Colon (tissue), 2 donors: ENCODE results near the gene RAB11FIP2.

Source experiments
- FAIRE-seq: peaks from 2 replicates; lab custom pipeline; 2012; peaks lifted over from hg19 to GRCh38; lab: Jason Lieb, UNC
- donor health status: control.
- donor health status: control.

Gene RAB11FIP2

DNA sequence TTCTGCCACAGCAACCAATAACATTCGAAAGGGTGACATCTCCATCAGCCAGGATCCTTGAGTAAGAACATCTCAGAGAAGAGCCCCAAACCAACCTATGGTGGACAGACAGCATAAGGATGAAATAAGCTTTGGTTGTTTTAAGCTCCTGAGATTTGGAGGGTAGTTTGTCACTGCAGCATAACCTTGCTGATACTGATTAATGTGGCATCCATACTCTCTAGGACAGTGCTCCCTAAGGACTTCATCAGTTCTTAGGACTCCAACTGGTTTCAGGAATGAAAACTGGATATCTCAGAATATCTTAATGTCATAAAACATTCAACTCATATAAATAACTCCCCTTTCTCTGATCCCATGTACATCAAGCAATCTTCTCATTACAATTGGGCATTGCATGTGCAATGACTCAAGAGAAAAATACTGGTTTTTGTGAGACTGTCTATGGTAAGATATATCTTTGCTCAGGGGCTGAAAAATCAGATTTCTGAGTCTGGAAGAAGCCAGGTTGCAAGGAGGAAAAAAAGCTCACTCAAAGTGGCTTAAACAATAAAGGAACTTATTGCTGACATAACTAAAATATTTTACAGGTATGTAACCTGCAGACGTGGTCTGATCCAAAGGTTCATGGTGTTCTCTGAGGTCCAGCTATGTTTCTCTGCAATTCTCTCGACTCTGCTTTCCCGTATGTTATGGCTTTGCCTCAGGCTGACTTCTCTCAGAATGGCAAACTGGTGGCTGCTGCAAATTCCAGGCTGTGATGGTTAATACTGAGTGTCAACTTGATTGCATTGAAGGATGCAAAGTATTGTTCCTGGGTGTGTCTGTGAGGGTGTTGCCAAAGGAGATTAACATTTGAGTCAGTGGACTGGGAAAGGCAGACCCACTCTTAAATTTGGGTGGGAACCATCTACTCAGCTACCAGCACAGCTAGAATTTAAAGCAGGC is 65.7 kb downstream of the RAB11FIP2 start:
- no peak for FAIRE-seq

GRCh38 chr10:117980216-117980615 is 66.5 kb downstream of the RAB11FIP2 start:
- FAIRE-seq, result no peak

DNA sequence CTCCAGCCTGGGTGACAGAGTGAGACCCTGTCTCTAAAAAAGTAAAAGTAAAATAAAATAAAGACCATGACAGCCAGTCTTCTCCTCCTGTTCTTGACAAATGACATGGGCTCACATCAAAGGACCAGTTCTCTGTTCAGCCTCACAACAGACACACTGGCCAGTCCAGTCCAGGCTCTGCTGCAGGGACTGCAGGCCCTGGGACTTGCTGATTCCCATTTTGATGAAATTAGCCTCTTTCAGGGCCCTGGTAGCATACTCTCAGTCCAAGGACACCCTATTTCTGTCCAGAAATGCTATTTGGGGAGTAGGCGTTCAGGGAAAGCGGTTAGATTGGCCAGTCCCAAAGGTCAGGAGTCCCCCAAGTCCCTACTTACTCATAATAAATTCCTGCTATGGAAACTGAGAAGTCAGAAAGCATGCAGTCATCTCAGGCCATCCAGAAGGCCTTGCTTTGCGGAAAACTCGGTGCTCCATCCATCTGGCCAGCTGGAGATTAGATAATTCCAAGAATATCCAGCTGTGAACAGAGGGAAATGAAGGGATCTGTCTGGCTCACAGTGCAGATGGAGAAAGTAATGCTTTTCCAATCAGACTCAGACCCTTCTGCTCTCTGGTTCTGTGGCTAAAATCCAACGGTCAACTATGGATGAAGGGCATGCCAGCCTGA is 74.4 kb downstream of the RAB11FIP2 start:
- no peak for FAIRE-seq

- no peak for FAIRE-seq
Observed at GRCh38 chr10:117970962-117971361, 75.8 kb downstream of the RAB11FIP2 start.

DNA sequence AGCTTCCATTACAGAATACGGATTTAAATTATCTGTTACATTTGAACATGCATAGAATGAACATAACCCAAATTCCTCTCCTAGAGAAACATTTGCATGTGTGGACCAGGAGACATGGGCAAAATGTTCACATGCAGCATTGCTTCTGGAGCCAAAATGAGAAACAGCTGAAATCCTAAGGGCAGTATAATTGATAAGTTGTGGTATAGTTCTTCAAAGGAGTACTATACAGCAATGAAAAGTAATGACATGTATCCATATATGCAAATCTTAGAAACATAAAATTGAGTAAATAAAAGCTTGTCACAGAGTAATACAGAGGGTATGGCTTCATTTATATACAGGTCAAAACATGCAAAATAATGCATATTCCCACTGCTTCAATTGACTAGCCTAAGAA is 77.1 kb downstream of the RAB11FIP2 start:
- no peak for FAIRE-seq

- FAIRE-seq, result no peak
Observed at GRCh38 chr10:117968354-117969182, 78.2 kb downstream of the RAB11FIP2 start.

DNA sequence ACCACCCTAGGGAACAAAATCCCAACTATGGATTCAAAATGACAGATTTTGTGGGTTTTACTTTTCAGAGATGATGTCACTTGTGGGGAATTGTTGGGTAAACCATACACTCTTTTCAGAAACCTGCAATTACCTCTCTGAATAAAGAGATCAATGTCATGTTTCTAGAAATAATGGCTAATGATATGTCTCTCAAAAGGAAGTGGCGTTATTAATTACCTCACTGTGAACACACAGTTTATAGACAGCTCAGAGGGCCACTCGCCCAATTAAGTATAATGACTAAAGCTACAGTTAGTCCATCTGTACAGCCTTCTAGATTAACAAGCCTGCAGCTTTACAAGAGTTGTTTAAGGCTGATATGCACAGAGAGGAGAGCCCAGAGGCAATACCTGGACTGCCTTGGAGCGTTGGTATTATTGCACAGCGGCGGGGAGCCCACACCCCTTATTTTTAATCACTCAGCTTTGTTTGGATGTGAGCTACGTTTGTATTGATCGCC is 79.5 kb downstream of the RAB11FIP2 start:
- no peak for FAIRE-seq

DNA sequence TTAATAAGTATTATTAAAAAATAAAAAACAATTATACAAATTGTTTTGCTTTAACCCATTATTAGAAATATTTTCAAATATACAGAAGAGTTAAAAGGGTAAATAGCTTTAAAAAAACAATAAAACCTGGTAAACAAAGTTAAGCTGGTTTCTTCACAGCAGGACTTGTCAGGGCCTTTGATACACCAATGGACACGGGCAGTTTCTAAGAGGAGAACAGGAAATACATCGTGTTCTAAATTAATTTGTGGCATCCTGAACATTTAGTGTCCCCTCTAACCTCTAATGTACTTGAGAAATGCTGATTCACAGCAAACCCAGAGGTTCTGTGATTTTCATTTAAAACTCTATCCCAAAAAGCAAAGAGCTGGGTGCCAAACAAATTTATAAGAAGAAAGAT is 80.8 kb downstream of the RAB11FIP2 start:
- FAIRE-seq, result no peak

- FAIRE-seq, result no peak
Observed at GRCh38 chr10:117964536-117964935, 82.2 kb downstream of the RAB11FIP2 start.

- no peak for FAIRE-seq
Observed at GRCh38 chr10:117960345-117960935, 86.3 kb downstream of the RAB11FIP2 start.

DNA sequence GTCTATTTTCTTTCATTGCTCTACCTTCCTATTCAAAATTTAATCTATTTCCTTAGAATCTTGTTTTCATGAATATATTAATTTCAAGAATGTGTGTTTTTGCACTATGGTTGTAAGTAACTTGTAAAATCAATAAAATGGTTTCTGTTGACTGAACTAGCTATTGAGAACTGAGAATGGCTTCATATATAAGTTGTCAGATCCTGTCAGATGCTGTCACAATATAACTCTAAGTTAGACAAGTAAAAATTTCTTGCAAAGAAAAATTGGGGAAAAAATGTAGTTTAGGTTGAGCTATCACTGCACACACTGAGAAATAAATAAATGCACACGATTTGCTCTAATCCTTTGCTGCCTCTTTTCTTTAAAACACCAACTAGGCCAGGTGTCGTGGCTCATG is 89.8 kb downstream of the RAB11FIP2 start:
- no peak for FAIRE-seq

DNA sequence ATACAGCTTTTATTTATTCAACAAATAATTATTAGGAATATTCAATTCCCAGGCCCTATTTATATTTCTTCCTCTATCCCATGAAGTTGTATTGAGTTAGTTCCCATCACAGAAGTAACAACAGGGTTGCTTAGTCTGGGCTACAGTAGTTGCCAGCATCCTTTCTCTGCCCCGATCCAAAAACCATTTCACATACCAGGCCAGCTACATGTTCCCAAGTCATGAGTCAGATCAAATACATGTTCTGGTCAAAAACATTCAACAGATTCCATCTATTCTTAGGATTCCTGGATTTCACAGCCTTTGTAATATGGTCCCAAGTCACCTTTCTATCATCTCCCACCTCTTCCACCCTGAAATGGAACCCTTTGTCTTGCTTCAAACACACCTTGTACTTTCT is 91.6 kb downstream of the RAB11FIP2 start:
- FAIRE-seq, result no peak
